ENCODE measurements around the gene TAPT1.

Gene TAPT1

DNA sequence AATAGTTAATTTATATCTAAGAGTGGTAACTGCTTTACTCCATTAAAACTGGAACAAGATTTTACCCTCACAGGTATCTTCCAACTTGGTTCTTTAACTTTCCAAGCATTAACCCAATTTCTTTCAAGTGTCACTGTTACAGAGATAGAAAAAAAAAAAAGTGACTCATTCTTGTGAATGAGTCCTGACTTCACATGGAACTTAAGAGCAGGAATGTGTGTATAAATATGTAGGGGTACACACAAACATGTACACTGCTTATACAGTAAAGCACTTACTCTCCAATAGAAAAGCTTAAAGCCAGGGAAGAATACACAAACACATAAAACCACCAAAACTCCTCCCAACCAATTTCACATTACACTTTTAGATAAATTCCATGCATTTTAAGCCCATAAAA is 38.8 kb downstream of the TAPT1 start:
- H2AFZ ChIP-seq (ENCODE audit: low read length): no peak overlapping the region
- peaks cover 82% of the 10 kb centered on the region for H3K36me3 ChIP-seq (ENCODE audit: insufficient read depth, low read length)
- no peak overlapping the region for H3K9ac ChIP-seq (ENCODE audit: low read depth, low read length, poor library complexity, severe bottlenecking)
- H3F3A ChIP-seq (ENCODE audit: low read depth): no peaks in the 10 kb centered on the region
- H3K9me3 ChIP-seq (ENCODE audit: insufficient read depth, low read depth, low read length): no peaks in the 10 kb centered on the region
- H4K20me1 ChIP-seq (ENCODE audit: insufficient read depth, low read length, poor library complexity, severe bottlenecking): no peaks in the 10 kb centered on the region
- no peak overlapping the region for H3K4me2 ChIP-seq (ENCODE audit: low read depth, low read length, poor library complexity, severe bottlenecking)
- H3K4me3 ChIP-seq (ENCODE audit: low read length, poor library complexity, severe bottlenecking): no peak overlapping the region
- TF ChIP-seq, protein P1, sequence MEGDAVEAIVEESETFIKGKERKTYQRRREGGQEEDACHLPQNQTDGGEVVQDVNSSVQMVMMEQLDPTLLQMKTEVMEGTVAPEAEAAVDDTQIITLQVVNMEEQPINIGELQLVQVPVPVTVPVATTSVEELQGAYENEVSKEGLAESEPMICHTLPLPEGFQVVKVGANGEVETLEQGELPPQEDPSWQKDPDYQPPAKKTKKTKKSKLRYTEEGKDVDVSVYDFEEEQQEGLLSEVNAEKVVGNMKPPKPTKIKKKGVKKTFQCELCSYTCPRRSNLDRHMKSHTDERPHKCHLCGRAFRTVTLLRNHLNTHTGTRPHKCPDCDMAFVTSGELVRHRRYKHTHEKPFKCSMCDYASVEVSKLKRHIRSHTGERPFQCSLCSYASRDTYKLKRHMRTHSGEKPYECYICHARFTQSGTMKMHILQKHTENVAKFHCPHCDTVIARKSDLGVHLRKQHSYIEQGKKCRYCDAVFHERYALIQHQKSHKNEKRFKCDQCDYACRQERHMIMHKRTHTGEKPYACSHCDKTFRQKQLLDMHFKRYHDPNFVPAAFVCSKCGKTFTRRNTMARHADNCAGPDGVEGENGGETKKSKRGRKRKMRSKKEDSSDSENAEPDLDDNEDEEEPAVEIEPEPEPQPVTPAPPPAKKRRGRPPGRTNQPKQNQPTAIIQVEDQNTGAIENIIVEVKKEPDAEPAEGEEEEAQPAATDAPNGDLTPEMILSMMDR (conservative IDR thresholded peaks at IDR 0.05; ENCODE audit: low read length): no peak
- TF ChIP-seq EZH2phosphoT487 (IDR thresholded peaks at IDR 0.05; ENCODE audit: borderline replicate concordance): no peak
- H3K79me2 ChIP-seq (ENCODE audit: insufficient read depth, low read length): peaks cover 8% of the 10 kb centered on the region; the same call in 1 of the 2 replicates
- no peaks in the 10 kb centered on the region for H3K4me1 ChIP-seq (ENCODE audit: insufficient read depth, low read length, poor library complexity, severe bottlenecking)
- no peaks in the 10 kb centered on the region for H3K27me3 ChIP-seq (ENCODE audit: insufficient read depth, low read length, poor library complexity, severe bottlenecking)
- no peaks in the 10 kb centered on the region for H3K9me2 ChIP-seq (replicated peaks; ENCODE audit: low read depth, low read length)

DNA sequence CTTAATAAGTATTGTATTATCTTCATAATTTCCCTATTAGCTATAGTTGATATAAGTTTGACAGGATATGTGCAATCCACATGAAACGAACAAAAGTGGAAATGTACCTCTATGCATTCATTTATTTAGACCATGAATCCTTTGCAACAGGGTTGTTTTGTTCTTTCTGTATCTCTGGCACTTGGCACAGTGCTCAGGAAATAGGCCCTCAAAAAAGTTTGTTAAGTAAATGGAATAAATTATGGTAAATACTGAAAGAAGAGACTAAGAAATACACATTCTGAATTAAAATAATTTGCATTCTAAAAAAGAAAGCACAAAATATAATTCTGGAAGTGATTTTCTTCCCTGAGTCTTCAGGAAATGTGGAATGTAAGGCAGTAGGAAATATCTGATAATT is 39.3 kb downstream of the TAPT1 start:
- TF ChIP-seq, protein P1 (conservative IDR thresholded peaks at IDR 0.05; ENCODE audit: low read length): no peak
- TF ChIP-seq EZH2phosphoT487 (IDR thresholded peaks at IDR 0.05; ENCODE audit: borderline replicate concordance): no peak
- no peak overlapping the region for H2AFZ ChIP-seq (ENCODE audit: low read length)
- peaks cover 82% of the 10 kb centered on the region for H3K36me3 ChIP-seq (ENCODE audit: insufficient read depth, low read length)
- peaks cover 3% of the 10 kb centered on the region; the same call in 1 of the 2 replicates for H3K79me2 ChIP-seq (ENCODE audit: insufficient read depth, low read length)
- H3K4me3 ChIP-seq (ENCODE audit: low read length, poor library complexity, severe bottlenecking): no peak overlapping the region
- no peaks in the 10 kb centered on the region for H3K9me2 ChIP-seq (replicated peaks; ENCODE audit: low read depth, low read length)
- H4K20me1 ChIP-seq (ENCODE audit: insufficient read depth, low read length, poor library complexity, severe bottlenecking): no peaks in the 10 kb centered on the region
- H3K4me2 ChIP-seq (ENCODE audit: low read depth, low read length, poor library complexity, severe bottlenecking): no peak overlapping the region
- H3F3A ChIP-seq (ENCODE audit: low read depth): no peaks in the 10 kb centered on the region
- H3K9ac ChIP-seq (ENCODE audit: low read depth, low read length, poor library complexity, severe bottlenecking): no peak overlapping the region
- no peaks in the 10 kb centered on the region for H3K4me1 ChIP-seq (ENCODE audit: insufficient read depth, low read length, poor library complexity, severe bottlenecking)
- H3K27me3 ChIP-seq (ENCODE audit: insufficient read depth, low read length, poor library complexity, severe bottlenecking): no peaks in the 10 kb centered on the region
- H3K9me3 ChIP-seq (ENCODE audit: insufficient read depth, low read depth, low read length): no peaks in the 10 kb centered on the region

DNA sequence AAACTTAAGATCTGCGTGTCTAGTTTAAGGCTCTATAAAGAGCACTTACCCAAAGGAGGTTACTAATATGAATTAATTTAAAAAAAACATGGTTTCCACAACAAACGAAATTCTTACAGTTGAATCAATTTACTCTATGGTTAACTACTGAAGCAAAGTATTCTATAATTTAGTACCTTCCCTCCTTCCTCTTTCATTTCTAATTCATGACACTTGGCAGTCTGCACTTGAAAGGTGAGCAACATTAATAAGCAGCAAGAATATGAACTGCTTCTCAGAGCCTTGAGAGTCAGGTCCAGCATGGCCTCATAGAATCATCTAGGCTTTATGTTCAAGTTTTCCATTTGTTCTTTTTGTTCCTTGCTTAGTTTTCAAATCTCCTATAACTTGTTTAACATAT is 42.7 kb downstream of the TAPT1 start:
- no peaks in the 10 kb centered on the region for H3F3A ChIP-seq (ENCODE audit: low read depth)
- peaks cover 72% of the 10 kb centered on the region for H3K36me3 ChIP-seq (ENCODE audit: insufficient read depth, low read length)
- no peaks in the 10 kb centered on the region for H3K9me3 ChIP-seq (ENCODE audit: insufficient read depth, low read depth, low read length)
- H4K20me1 ChIP-seq (ENCODE audit: insufficient read depth, low read length, poor library complexity, severe bottlenecking): no peaks in the 10 kb centered on the region
- no peak overlapping the region for H3K4me3 ChIP-seq (ENCODE audit: low read length, poor library complexity, severe bottlenecking)
- H3K27me3 ChIP-seq (ENCODE audit: insufficient read depth, low read length, poor library complexity, severe bottlenecking): no peaks in the 10 kb centered on the region
- H2AFZ ChIP-seq (ENCODE audit: low read length): no peak overlapping the region
- no peak overlapping the region for H3K9ac ChIP-seq (ENCODE audit: low read depth, low read length, poor library complexity, severe bottlenecking)
- no peak overlapping the region for H3K4me2 ChIP-seq (ENCODE audit: low read depth, low read length, poor library complexity, severe bottlenecking)
- H3K9me2 ChIP-seq (replicated peaks; ENCODE audit: low read depth, low read length): no peaks in the 10 kb centered on the region
- H3K79me2 ChIP-seq (ENCODE audit: insufficient read depth, low read length): no peaks in the 10 kb centered on the region
- TF ChIP-seq, protein P1 (conservative IDR thresholded peaks at IDR 0.05; ENCODE audit: low read length): no peak
- TF ChIP-seq EZH2phosphoT487 (IDR thresholded peaks at IDR 0.05; ENCODE audit: borderline replicate concordance): no peak
- H3K4me1 ChIP-seq (ENCODE audit: insufficient read depth, low read length, poor library complexity, severe bottlenecking): no peaks in the 10 kb centered on the region

Measured in Loucy (cell line).